Large intestine (tissue), 12 donors: ENCODE measurements around the gene SSR4. TPM values are rescaled to one million over a fixed set of nuclear protein-coding genes. Genes with fewer than 3 reads are reported as not detected.
A peak's percentile ranks its signal among the peaks of the same experiment; 100 is the strongest.
"Not testable (repeated sequence)": the region's sequence is repeated elsewhere in the genome, so short reads cannot be mapped to it uniquely, and the experiment has no call there.

Experiments
- DNase-seq, 2 donors: peaks; one replicate each; pipeline versions ENCODE4 v3.0.0 to v3.0.0-alpha.2; 2013
- H3K27ac ChIP-seq: one replicate; pipeline ENCODE4 v1.5.1; 2013; ENCODE audit warnings: low read length
- H3K27me3 ChIP-seq: 2 replicates; pipeline ENCODE4 v1.6.1; 2013; ENCODE audit warnings: low read length; ENCODE audit not compliant: control insufficient read depth, insufficient read depth
- H3K36me3 ChIP-seq: 2 replicates; pipeline ENCODE4 v1.6.1; 2013; ENCODE audit warnings: low read length; ENCODE audit not compliant: control insufficient read depth, insufficient read depth
- H3K4me1 ChIP-seq: one replicate; pipeline ENCODE4 v1.6.1; 2013; ENCODE audit warnings: low read length; ENCODE audit not compliant: control insufficient read depth, insufficient read depth
- H3K4me3 ChIP-seq: one replicate; pipeline ENCODE4 v1.5.1; 2013; ENCODE audit warnings: low read length
- H3K9me3 ChIP-seq: one replicate; pipeline ENCODE4 v1.6.1; 2013; ENCODE audit warnings: mild to moderate bottlenecking, low read depth, low read length, moderate library complexity; ENCODE audit not compliant: control insufficient read depth
- WGBS: methylation state at CpG from one replicate; pipeline ENCODE4 v1.1.5; 2013; ENCODE audit warnings: low lambda C conversion rate; ENCODE audit not compliant: insufficient coverage; 5-methylcytosine and 5-hydroxymethylcytosine counted together
- long read RNA-seq, 11 donors: transcript quantifications; one replicate each; lab custom pipeline, GENCODE V29; 2026
- polyA plus RNA-seq: library from polyadenylated mRNA; unstranded; fragments of 120-200 nt; gene quantifications from one replicate; pipeline ENCODE4 v1.2.1, GENCODE V29; 2013

The SSR4 gene
- polyA plus RNA-seq = 240 TPM
- long read RNA-seq, donor 1, transcript SSR4-210 (5 exons, 701 nt) = minor isoform, 8 of 128 reads
- long read RNA-seq, donor 1, transcript SSR4-203 (6 exons, 643 nt) = major isoform, 118 of 128 reads
- long read RNA-seq, donor 1, partial matches to known transcripts = 0 of 128 reads
- long read RNA-seq, donor 1, other reads (novel, unspliced or antisense) = 0 of 128 reads
- long read RNA-seq, donor 2, transcript SSR4-203 (6 exons, 643 nt) = major isoform, 240 of 415 reads
- long read RNA-seq, donor 2, transcript SSR4-210 (5 exons, 701 nt) = minor isoform, 18 of 415 reads
- long read RNA-seq, donor 2, transcript SSR4-205 (3 exons, 427 nt) = minor isoform, 5 of 415 reads
- long read RNA-seq, donor 2, partial matches to known transcripts = 90 of 415 reads
- long read RNA-seq, donor 2, other reads (novel, unspliced or antisense) = 60 of 415 reads
- long read RNA-seq, donor 3, transcript SSR4-210 (5 exons, 701 nt) = minor isoform, 19 of 482 reads
- long read RNA-seq, donor 3, transcript SSR4-205 (3 exons, 427 nt) = minor isoform, 8 of 482 reads
- long read RNA-seq, donor 3, transcript SSR4-203 (6 exons, 643 nt) = major isoform, 325 of 482 reads
- long read RNA-seq, donor 3, partial matches to known transcripts = 87 of 482 reads
- long read RNA-seq, donor 3, other reads (novel, unspliced or antisense) = 40 of 482 reads
- long read RNA-seq, donor 4, transcript SSR4-203 (6 exons, 643 nt) = major isoform, 28 of 32 reads
- long read RNA-seq, donor 4, partial matches to known transcripts = 0 of 32 reads
- long read RNA-seq, donor 4, other reads (novel, unspliced or antisense) = 0 of 32 reads
- long read RNA-seq, donor 5, transcript SSR4-210 (5 exons, 701 nt) = minor isoform, 5 of 95 reads
- long read RNA-seq, donor 5, transcript SSR4-203 (6 exons, 643 nt) = major isoform, 85 of 95 reads
- long read RNA-seq, donor 5, partial matches to known transcripts = 0 of 95 reads
- long read RNA-seq, donor 5, other reads (novel, unspliced or antisense) = 0 of 95 reads
- long read RNA-seq, donor 6, transcript SSR4-205 (3 exons, 427 nt) = minor isoform, 5 of 233 reads
- long read RNA-seq, donor 6, transcript SSR4-203 (6 exons, 643 nt) = major isoform, 200 of 233 reads
- long read RNA-seq, donor 6, transcript SSR4-210 (5 exons, 701 nt) = minor isoform, 18 of 233 reads
- long read RNA-seq, donor 6, partial matches to known transcripts = 6 of 233 reads
- long read RNA-seq, donor 6, other reads (novel, unspliced or antisense) = 0 of 233 reads
- long read RNA-seq, donor 7, transcript SSR4-210 (5 exons, 701 nt) = minor isoform, 7 of 113 reads
- long read RNA-seq, donor 7, transcript SSR4-203 (6 exons, 643 nt) = major isoform, 98 of 113 reads
- long read RNA-seq, donor 7, partial matches to known transcripts = 5 of 113 reads
- long read RNA-seq, donor 7, other reads (novel, unspliced or antisense) = 0 of 113 reads
- long read RNA-seq, donor 8, transcript SSR4-210 (5 exons, 701 nt) = minor isoform, 17 of 356 reads
- long read RNA-seq, donor 8, transcript SSR4-203 (6 exons, 643 nt) = major isoform, 316 of 356 reads
- long read RNA-seq, donor 8, transcript SSR4-205 (3 exons, 427 nt) = minor isoform, 10 of 356 reads
- long read RNA-seq, donor 8, partial matches to known transcripts = 5 of 356 reads
- long read RNA-seq, donor 8, other reads (novel, unspliced or antisense) = 5 of 356 reads
- long read RNA-seq, donor 9, transcript SSR4-205 (3 exons, 427 nt) = minor isoform, 9 of 306 reads
- long read RNA-seq, donor 9, transcript SSR4-210 (5 exons, 701 nt) = minor isoform, 13 of 306 reads
- long read RNA-seq, donor 9, transcript SSR4-203 (6 exons, 643 nt) = major isoform, 266 of 306 reads
- long read RNA-seq, donor 9, partial matches to known transcripts = 15 of 306 reads
- long read RNA-seq, donor 9, other reads (novel, unspliced or antisense) = 0 of 306 reads
- long read RNA-seq, donor 10, transcript SSR4-203 (6 exons, 643 nt) = major isoform, 197 of 220 reads
- long read RNA-seq, donor 10, transcript SSR4-210 (5 exons, 701 nt) = minor isoform, 12 of 220 reads
- long read RNA-seq, donor 10, partial matches to known transcripts = 8 of 220 reads
- long read RNA-seq, donor 10, other reads (novel, unspliced or antisense) = 0 of 220 reads
- long read RNA-seq, donor 11, transcript SSR4-203 (6 exons, 643 nt) = major isoform, 183 of 193 reads
- long read RNA-seq, donor 11, partial matches to known transcripts = 6 of 193 reads
- long read RNA-seq, donor 11, other reads (novel, unspliced or antisense) = 0 of 193 reads

GRCh38 chrX:153794018-153794896 is at the start of gene SSR4, which contains the start of gene IDH3G:
Gene SSR4 (plus strand): TSS chrX:153794668. CDS start chrX:153794688, 20 bp downstream.
Gene IDH3G (minus strand): TSS chrX:153794375. CDS start chrX:153794326, 49 bp downstream.
- H3K36me3 ChIP-seq = peaks cover 25% of the 10 kb centered on the region
- H3K4me3 ChIP-seq = peak within 1 kb of the TSS; percentile 93
- H3K27ac ChIP-seq = peak within 1 kb of the TSS; percentile 97
- no peaks in the 10 kb centered on the region for H3K27me3 ChIP-seq
- WGBS = no CpG with 5 or more reads among the region's 92 CpGs
- no peaks in the 10 kb centered on the region for H3K9me3 ChIP-seq
- H3K4me1 ChIP-seq = peaks cover 10% of the 10 kb centered on the region
- DNase-seq = peak; percentile 95 to 96

- H3K27me3 ChIP-seq, H3K4me3 ChIP-seq, H3K9me3 ChIP-seq, H3K27ac ChIP-seq, DNase-seq, H3K36me3 ChIP-seq: not testable (repeated sequence)
- H3K4me1 ChIP-seq = peaks cover 25% of the 10 kb centered on the region
- no CpG with 5 or more reads among the region's 12 CpGs for WGBS
Measured at GRCh38 chrX:153745067-153745433, 49.4 kb upstream of the SSR4 start.

GRCh38 chrX:153746359-153746758 is 48.1 kb upstream of the SSR4 start:
- WGBS = no CpG with 5 or more reads among the region's 3 CpGs
- H3K27me3 ChIP-seq = no peaks in the 10 kb centered on the region
- H3K4me3 ChIP-seq = no peak overlapping the region
- H3K4me1 ChIP-seq = peaks cover 13% of the 10 kb centered on the region
- H3K9me3 ChIP-seq = no peaks in the 10 kb centered on the region
- H3K27ac ChIP-seq = no peak overlapping the region
- DNase-seq = no peak
- no peaks in the 10 kb centered on the region for H3K36me3 ChIP-seq

- H3K27me3 ChIP-seq, H3K36me3 ChIP-seq, H3K4me3 ChIP-seq, H3K27ac ChIP-seq, H3K9me3 ChIP-seq, DNase-seq: not testable (repeated sequence)
- no CpG with 5 or more reads among the region's 6 CpGs for WGBS
- H3K4me1 ChIP-seq = peaks cover 13% of the 10 kb centered on the region
Measured at GRCh38 chrX:153746991-153747390, 47.5 kb upstream of the SSR4 start.

- H3K36me3 ChIP-seq, H3K9me3 ChIP-seq, H3K27ac ChIP-seq, H3K27me3 ChIP-seq, DNase-seq, H3K4me3 ChIP-seq, H3K4me1 ChIP-seq: not testable (repeated sequence)
- no CpG with 5 or more reads among the region's 7 CpGs for WGBS
Measured at GRCh38 chrX:153749017-153749416, 45.5 kb upstream of the SSR4 start.

- Histone ChIP-seq H3K9me3 (no peaks in the 10 kb centered on the region), H3K36me3 (no peaks in the 10 kb centered on the region), H3K27me3 (no peaks in the 10 kb centered on the region), H3K4me1 (no peaks in the 10 kb centered on the region), H3K4me3 (no peak overlapping the region), H3K27ac (no peak overlapping the region)
- DNase-seq = no peak
- WGBS = no CpG with 5 or more reads among the region's 12 CpGs
Measured at GRCh38 chrX:153750127-153750774, 44.2 kb upstream of the SSR4 start.

GRCh38 chrX:153755136-153755535 is 39.3 kb upstream of the SSR4 start:
- DNase-seq = no peak
- Histone ChIP-seq H3K4me3 (no peak overlapping the region), H3K4me1 (no peaks in the 10 kb centered on the region), H3K27me3 (no peaks in the 10 kb centered on the region), H3K9me3 (no peaks in the 10 kb centered on the region), H3K36me3 (no peaks in the 10 kb centered on the region), H3K27ac (no peak overlapping the region)
- no CpG with 5 or more reads among the region's 1 CpG for WGBS

- Histone ChIP-seq H3K27ac (no peak overlapping the region), H3K27me3 (no peaks in the 10 kb centered on the region), H3K36me3 (no peaks in the 10 kb centered on the region), H3K4me1 (peaks cover 5% of the 10 kb centered on the region), H3K9me3 (no peaks in the 10 kb centered on the region), H3K4me3 (no peak overlapping the region)
- DNase-seq = no peak
- whole genome bisulfite sequencing = no CpG with 5 or more reads among the region's 15 CpGs
Measured at GRCh38 chrX:153761863-153762262, 32.6 kb upstream of the SSR4 start.
